Measurements from ENCODE around the gene TOM1L2. TPM values are rescaled to one million over a fixed set of nuclear protein-coding genes. Genes with fewer than 3 reads are reported as not detected.

The TOM1L2 gene
- total RNA-seq, 1 donor from 2014 or later = 13.4 TPM

Other genes starting within 250 kb of the TOM1L2 start
- 166 and 175 TPM in 2 replicates for gene SREBF1, start 135.4 kb downstream of the TOM1L2 start, total RNA-seq
- gene DRC3, start 462 bp upstream of the TOM1L2 start, total RNA-seq = not detected in 2 replicates
- gene ATPAF2, start 66.8 kb upstream of the TOM1L2 start, total RNA-seq = 29.9 and 31.3 TPM in 2 replicates
- 9.3 and 10.8 TPM in 2 replicates for gene GID4, start 67.0 kb upstream of the TOM1L2 start, total RNA-seq
- 57.9 and 62.2 TPM in 2 replicates for gene DRG2, start 115.5 kb upstream of the TOM1L2 start, total RNA-seq
- 0.64 and 0.80 TPM in 2 replicates for gene MYO15A, start 136.4 kb upstream of the TOM1L2 start, total RNA-seq
- gene ALKBH5, start 211.4 kb upstream of the TOM1L2 start, total RNA-seq = 164 and 165 TPM in 2 replicates